Heart left ventricle (tissue), 13 donors: ENCODE measurements around the gene TNIK.

ENCODE experiments used
- CTCF ChIP-seq, 12 donors: fragments of 200-600 bp; sonication (generic) in 4 of 12; IDR thresholded peaks; one replicate each; pipeline versions ENCODE4 v1.5.0 to v1.8.0; 2018 to 2022; ENCODE audit warnings: antibody characterized with exemption in 12 of 12, mild to moderate bottlenecking in 5 of 12
- POLR2A ChIP-seq, 2 donors: fragments of 450-650 bp; IDR thresholded peaks; one replicate each; pipeline ENCODE4 v1.6.1; 2017; ENCODE audit warnings: antibody characterized with exemption in 2 of 2, mild to moderate bottlenecking in 2 of 2, moderate library complexity in 2 of 2
- donor health status: ischemic (EF 13 %, LVEDD 7.1; RV severe dilation, severe dysfunction).
- donor health status: DM: no; HTN: yes; CAD: no.
- donor health status: DM: no; HTN: no; CAD: no.
- donor health status: ischemic (EF 25% LVEDD 6.9; RV normal size, moderate dysfunction).
- donor health status: ischemic (EF 25% LVEDD 5.7; RV mildly dilated, moderate dysfunction).
- donor health status: ischemic (EF 35%, LVEDD 5.7; RV mildly dilated, moderate dysfunction).
- donor health status: nonischemic (EF 11% LVEDD 7.7; RV severe dilation, severe dysfunction).
- donor health status: DM: yes; HTN: yes; CAD: no.
- donor health status: PGD.
- donor health status: ischemic (EF 29% LVEDD 5.4; RV normal size, mild dysfunction).
- donor health status: nonischemic (EF 23%, LVEDD 6.1; RV moderate dilation, normal function).

- TF ChIP-seq CTCF (IDR thresholded peaks at IDR 0.05), result no peak
- no peak for TF ChIP-seq POLR2A (IDR thresholded peaks at IDR 0.05)
Observed at GRCh38 chr3:171198781-171199472, 261.3 kb downstream of the TNIK start.
